CD4-positive, alpha-beta T cell treated with Interleukin-6 at 100 ng/mL for 8 hours (primary cell): ENCODE measurements around the gene VSIG2.

ENCODE experiments used
- DNase-seq: peaks from one replicate; pipeline ENCODE4 v3.0.0-alpha.2; 2020; ENCODE audit warnings: mixed read lengths, low spot score

Gene VSIG2

GRCh38 chr11:124724979-124725718, 26.9 kb downstream of the VSIG2 start:
- no peak for DNase-seq

DNA sequence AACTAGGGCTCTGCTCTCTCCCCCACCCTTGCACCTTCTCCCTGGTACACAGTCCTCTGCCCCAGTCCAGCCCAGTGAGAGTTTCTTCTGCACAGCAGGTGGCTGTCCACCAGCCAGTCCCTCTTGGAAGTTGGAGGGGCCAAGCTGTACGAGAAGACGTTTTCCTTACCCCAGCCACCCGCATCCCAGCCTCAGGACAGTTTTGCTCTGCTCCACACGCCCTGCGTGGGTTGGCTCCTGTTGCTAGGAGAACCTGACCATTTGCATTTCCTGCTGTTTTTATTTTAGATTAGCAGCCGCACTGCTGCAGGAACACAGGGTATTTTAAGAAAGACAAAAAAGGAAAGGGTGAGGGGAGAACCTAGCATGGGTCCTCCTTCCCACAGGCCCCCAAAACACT, 29.9 kb downstream of the VSIG2 start:
- no peak for DNase-seq

DNA sequence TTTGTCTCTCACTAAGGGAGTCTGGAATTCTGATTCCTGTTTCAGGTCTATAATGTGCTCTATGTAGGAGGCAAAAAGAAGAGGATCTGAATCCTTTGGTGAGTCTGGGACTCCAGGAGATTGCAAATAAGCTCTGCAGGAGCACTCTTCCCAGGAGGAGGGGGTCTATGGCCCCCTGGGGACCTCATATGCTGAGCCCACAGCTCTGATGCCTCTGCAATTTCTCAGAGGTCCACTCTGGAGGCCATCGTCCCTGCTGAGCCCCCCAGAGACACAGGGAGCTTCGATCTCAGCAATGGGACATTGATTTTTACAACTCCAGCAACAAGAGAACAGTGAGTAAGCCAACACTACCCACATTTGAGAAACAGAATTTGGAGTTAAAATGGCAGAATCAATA, 32.5 kb downstream of the VSIG2 start:
- no peak for DNase-seq

DNA sequence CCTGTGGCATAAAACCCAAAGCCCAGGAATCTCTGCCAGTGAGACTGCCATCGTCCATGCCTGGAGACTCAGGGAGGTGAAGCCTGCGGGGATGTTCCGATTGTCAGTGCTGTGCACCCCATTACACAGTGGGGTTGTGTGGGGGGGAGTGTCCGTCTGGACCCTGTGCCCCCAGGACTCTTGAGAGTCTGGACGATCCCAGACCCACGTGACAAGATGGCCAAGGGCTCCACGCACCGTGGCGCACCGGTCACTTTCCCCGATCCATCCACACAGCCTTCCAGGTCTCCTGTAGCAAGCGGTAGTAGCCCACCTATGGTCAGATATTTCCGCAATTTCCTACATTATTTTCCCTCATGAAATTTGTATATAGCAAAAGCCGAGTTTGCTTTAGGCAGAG, 33.3 kb downstream of the VSIG2 start:
- DNase-seq: no peak

GRCh38 chr11:124717786-124718651, 34.0 kb downstream of the VSIG2 start:
- DNase-seq: peak; percentile 7

DNA sequence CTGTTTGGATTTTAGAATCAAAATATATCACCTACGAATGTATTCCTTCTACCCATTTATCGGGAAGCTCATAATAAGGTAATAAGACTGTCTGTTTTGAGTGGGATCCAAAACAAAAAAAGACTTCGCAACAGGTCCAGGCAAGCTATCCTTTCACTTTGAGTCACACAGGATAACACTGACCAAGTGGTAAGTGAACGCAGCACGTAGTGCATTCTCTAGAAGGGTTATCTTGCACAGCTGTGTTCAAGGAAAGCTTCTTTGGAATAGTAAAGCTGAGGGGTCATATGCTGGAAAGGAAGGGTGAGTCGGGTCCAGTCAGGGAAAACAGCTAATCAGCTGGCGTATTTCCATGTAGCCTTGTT, 34.7 kb downstream of the VSIG2 start:
- no peak for DNase-seq

GRCh38 chr11:124716591-124716990, 35.5 kb downstream of the VSIG2 start:
- DNase-seq: no peak

- DNase-seq: no peak
Observed at GRCh38 chr11:124712392-124712791, 39.7 kb downstream of the VSIG2 start.

- no peak for DNase-seq
Observed at GRCh38 chr11:124707829-124708228, 44.2 kb downstream of the VSIG2 start.

GRCh38 chr11:124700028-124700427, 52.0 kb downstream of the VSIG2 start:
- no peak for DNase-seq

DNA sequence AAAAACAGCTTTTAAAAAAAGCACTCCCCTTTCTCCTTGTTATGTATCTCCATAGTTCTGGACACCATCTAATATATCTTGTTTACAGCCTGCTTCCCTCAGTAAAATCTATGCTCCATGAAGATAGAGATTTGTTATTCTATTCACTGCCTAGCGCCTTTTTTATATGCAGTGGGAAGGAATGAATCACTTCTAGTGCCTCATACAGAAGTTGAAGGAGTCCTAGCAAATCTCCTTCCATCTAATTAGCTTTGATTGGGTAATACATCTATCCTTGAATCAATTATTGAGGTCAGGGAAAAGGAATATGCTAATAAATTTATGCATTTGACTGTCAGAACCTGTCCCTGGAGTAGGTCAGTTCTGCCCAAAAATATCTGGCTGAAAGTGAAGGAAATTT, 52.5 kb downstream of the VSIG2 start:
- no peak for DNase-seq
